ENCODE data around the gene TRDN.
"Not testable (repeated sequence)": the region's sequence is repeated elsewhere in the genome, so short reads cannot be mapped to it uniquely, and the experiment has no call there.

Gene TRDN

GRCh38 chr6:123309130-123309529 is 327.6 kb downstream of the TRDN start:
- H3K27ac ChIP-seq (ENCODE audit: low read depth, low read length), result no peak overlapping the region
- H3K9ac ChIP-seq (ENCODE audit: low read depth, low read length), result no peak overlapping the region
- no peaks in the 10 kb centered on the region for H3K4me1 ChIP-seq (ENCODE audit: control insufficient read depth, insufficient read depth, low read length)
- H3K36me3 ChIP-seq (ENCODE audit: control insufficient read depth, insufficient read depth, low read length), result no peaks in the 10 kb centered on the region
- no peak overlapping the region for H3K4me3 ChIP-seq (ENCODE audit: low read depth, low read length)
- H3K27me3 ChIP-seq (ENCODE audit: control insufficient read depth, insufficient read depth, low read length), result no peaks in the 10 kb centered on the region
- H3K9me3 ChIP-seq (ENCODE audit: control insufficient read depth, insufficient read depth, low read length), result no peaks in the 10 kb centered on the region

GRCh38 chr6:123306334-123306733 is 330.4 kb downstream of the TRDN start:
- H3K4me1 ChIP-seq (ENCODE audit: control insufficient read depth, insufficient read depth, low read length), result no peaks in the 10 kb centered on the region
- no peaks in the 10 kb centered on the region for H3K9me3 ChIP-seq (ENCODE audit: control insufficient read depth, insufficient read depth, low read length)
- no peak overlapping the region for H3K27ac ChIP-seq (ENCODE audit: low read depth, low read length)
- no peak overlapping the region for H3K4me3 ChIP-seq (ENCODE audit: low read depth, low read length)
- H3K9ac ChIP-seq (ENCODE audit: low read depth, low read length), result no peak overlapping the region
- H3K36me3 ChIP-seq (ENCODE audit: control insufficient read depth, insufficient read depth, low read length), result no peaks in the 10 kb centered on the region
- no peaks in the 10 kb centered on the region for H3K27me3 ChIP-seq (ENCODE audit: control insufficient read depth, insufficient read depth, low read length)

- H3K27ac ChIP-seq (ENCODE audit: low read depth, low read length), result no peak overlapping the region
- no peaks in the 10 kb centered on the region for H3K9me3 ChIP-seq (ENCODE audit: control insufficient read depth, insufficient read depth, low read length)
- no peaks in the 10 kb centered on the region for H3K4me1 ChIP-seq (ENCODE audit: control insufficient read depth, insufficient read depth, low read length)
- no peak overlapping the region for H3K4me3 ChIP-seq (ENCODE audit: low read depth, low read length)
- no peak overlapping the region for H3K9ac ChIP-seq (ENCODE audit: low read depth, low read length)
- H3K27me3 ChIP-seq (ENCODE audit: control insufficient read depth, insufficient read depth, low read length), result no peaks in the 10 kb centered on the region
- H3K36me3 ChIP-seq (ENCODE audit: control insufficient read depth, insufficient read depth, low read length), result no peaks in the 10 kb centered on the region
Measured at GRCh38 chr6:123295672-123296071, 341.1 kb downstream of the TRDN start.

- no peak overlapping the region for H3K27ac ChIP-seq (ENCODE audit: low read depth, low read length)
- H3K27me3 ChIP-seq (ENCODE audit: control insufficient read depth, insufficient read depth, low read length), result no peaks in the 10 kb centered on the region
- H3K9me3 ChIP-seq (ENCODE audit: control insufficient read depth, insufficient read depth, low read length), result no peaks in the 10 kb centered on the region
- no peak overlapping the region for H3K4me3 ChIP-seq (ENCODE audit: low read depth, low read length)
- H3K9ac ChIP-seq (ENCODE audit: low read depth, low read length), result no peak overlapping the region
- no peaks in the 10 kb centered on the region for H3K4me1 ChIP-seq (ENCODE audit: control insufficient read depth, insufficient read depth, low read length)
- H3K36me3 ChIP-seq (ENCODE audit: control insufficient read depth, insufficient read depth, low read length), result no peaks in the 10 kb centered on the region
Measured at GRCh38 chr6:123295181-123295580, 341.6 kb downstream of the TRDN start.

- Histone ChIP-seq H3K4me3 (ENCODE audit: low read depth, low read length) (no peak overlapping the region), H3K9me3 (ENCODE audit: control insufficient read depth, insufficient read depth, low read length) (no peaks in the 10 kb centered on the region; the same call in 1 of the 2 replicates), H3K27me3 (ENCODE audit: control insufficient read depth, insufficient read depth, low read length) (no peaks in the 10 kb centered on the region), H3K9ac (ENCODE audit: low read depth, low read length) (no peak overlapping the region), H3K4me1 (ENCODE audit: control insufficient read depth, insufficient read depth, low read length) (no peaks in the 10 kb centered on the region), H3K27ac (ENCODE audit: low read depth, low read length) (no peak overlapping the region), H3K36me3 (ENCODE audit: control insufficient read depth, insufficient read depth, low read length) (no peaks in the 10 kb centered on the region)
Measured at GRCh38 chr6:123288649-123289048, 348.1 kb downstream of the TRDN start.

GRCh38 chr6:123276546-123276980 is 360.2 kb downstream of the TRDN start:
- H3K4me3 ChIP-seq (ENCODE audit: low read depth, low read length), result no peak overlapping the region
- H3K27ac ChIP-seq (ENCODE audit: low read depth, low read length), result no peak overlapping the region
- no peaks in the 10 kb centered on the region for H3K27me3 ChIP-seq (ENCODE audit: control insufficient read depth, insufficient read depth, low read length)
- no peaks in the 10 kb centered on the region for H3K36me3 ChIP-seq (ENCODE audit: control insufficient read depth, insufficient read depth, low read length)
- no peak overlapping the region for H3K9ac ChIP-seq (ENCODE audit: low read depth, low read length)
- no peaks in the 10 kb centered on the region for H3K9me3 ChIP-seq (ENCODE audit: control insufficient read depth, insufficient read depth, low read length)
- peaks cover 5% of the 10 kb centered on the region; the same call in 1 of the 2 replicates for H3K4me1 ChIP-seq (ENCODE audit: control insufficient read depth, insufficient read depth, low read length)

- Histone ChIP-seq H3K9me3 (ENCODE audit: control insufficient read depth, insufficient read depth, low read length) (no peaks in the 10 kb centered on the region), H3K9ac (ENCODE audit: low read depth, low read length) (no peak overlapping the region), H3K36me3 (ENCODE audit: control insufficient read depth, insufficient read depth, low read length) (no peaks in the 10 kb centered on the region), H3K27ac (ENCODE audit: low read depth, low read length) (no peak overlapping the region), H3K27me3 (ENCODE audit: control insufficient read depth, insufficient read depth, low read length) (no peaks in the 10 kb centered on the region), H3K4me3 (ENCODE audit: low read depth, low read length) (no peak overlapping the region), H3K4me1 (ENCODE audit: control insufficient read depth, insufficient read depth, low read length) (no peaks in the 10 kb centered on the region)
Measured at GRCh38 chr6:123263981-123264380, 372.8 kb downstream of the TRDN start.

GRCh38 chr6:123240626-123241025 is 396.1 kb downstream of the TRDN start:
- no peak overlapping the region for H3K9ac ChIP-seq (ENCODE audit: low read depth, low read length)
- H3K36me3 ChIP-seq (ENCODE audit: control insufficient read depth, insufficient read depth, low read length), result no peaks in the 10 kb centered on the region
- no peak overlapping the region for H3K27ac ChIP-seq (ENCODE audit: low read depth, low read length)
- H3K27me3 ChIP-seq (ENCODE audit: control insufficient read depth, insufficient read depth, low read length), result no peaks in the 10 kb centered on the region
- no peaks in the 10 kb centered on the region for H3K9me3 ChIP-seq (ENCODE audit: control insufficient read depth, insufficient read depth, low read length)
- no peak overlapping the region for H3K4me3 ChIP-seq (ENCODE audit: low read depth, low read length)
- H3K4me1 ChIP-seq (ENCODE audit: control insufficient read depth, insufficient read depth, low read length), result no peaks in the 10 kb centered on the region

GRCh38 chr6:123233336-123233735 is 403.4 kb downstream of the TRDN start:
- Histone ChIP-seq H3K9ac (ENCODE audit: low read depth, low read length) (no peak overlapping the region), H3K36me3 (ENCODE audit: control insufficient read depth, insufficient read depth, low read length) (no peaks in the 10 kb centered on the region), H3K27ac (ENCODE audit: low read depth, low read length) (no peak overlapping the region), H3K4me1 (ENCODE audit: control insufficient read depth, insufficient read depth, low read length) (no peaks in the 10 kb centered on the region), H3K27me3 (ENCODE audit: control insufficient read depth, insufficient read depth, low read length) (no peaks in the 10 kb centered on the region), H3K9me3 (ENCODE audit: control insufficient read depth, insufficient read depth, low read length) (no peaks in the 10 kb centered on the region), H3K4me3 (ENCODE audit: low read depth, low read length) (no peak overlapping the region)

GRCh38 chr6:123227789-123228188 is 409.0 kb downstream of the TRDN start:
- H3K4me1 ChIP-seq (ENCODE audit: control insufficient read depth, insufficient read depth, low read length); H3K27ac ChIP-seq (ENCODE audit: low read depth, low read length); H3K4me3 ChIP-seq (ENCODE audit: low read depth, low read length); H3K27me3 ChIP-seq (ENCODE audit: control insufficient read depth, insufficient read depth, low read length); H3K9ac ChIP-seq (ENCODE audit: low read depth, low read length); H3K36me3 ChIP-seq (ENCODE audit: control insufficient read depth, insufficient read depth, low read length); H3K9me3 ChIP-seq (ENCODE audit: control insufficient read depth, insufficient read depth, low read length): not testable (repeated sequence)

- H3K9ac ChIP-seq (ENCODE audit: low read depth, low read length), result no peak overlapping the region
- H3K27ac ChIP-seq (ENCODE audit: low read depth, low read length), result no peak overlapping the region
Measured at GRCh38 chr6:123226398-123226797, 410.4 kb downstream of the TRDN start.

GRCh38 chr6:123224077-123224476 is 412.7 kb downstream of the TRDN start:
- H3K4me1 ChIP-seq (ENCODE audit: control insufficient read depth, insufficient read depth, low read length), result no peaks in the 10 kb centered on the region
- H3K36me3 ChIP-seq (ENCODE audit: control insufficient read depth, insufficient read depth, low read length), result no peaks in the 10 kb centered on the region
- H3K27ac ChIP-seq (ENCODE audit: low read depth, low read length), result no peak overlapping the region
- H3K9me3 ChIP-seq (ENCODE audit: control insufficient read depth, insufficient read depth, low read length), result no peaks in the 10 kb centered on the region
- no peak overlapping the region for H3K4me3 ChIP-seq (ENCODE audit: low read depth, low read length)
- H3K9ac ChIP-seq (ENCODE audit: low read depth, low read length), result no peak overlapping the region
- H3K27me3 ChIP-seq (ENCODE audit: control insufficient read depth, insufficient read depth, low read length), result no peaks in the 10 kb centered on the region

More at GRCh38 chr6:123226398-123226797, 410.4 kb downstream of the TRDN start:
- H3K4me3 ChIP-seq (ENCODE audit: low read depth, low read length), result no peak overlapping the region
- H3K9me3 ChIP-seq (ENCODE audit: control insufficient read depth, insufficient read depth, low read length), result no peaks in the 10 kb centered on the region
- no peaks in the 10 kb centered on the region for H3K27me3 ChIP-seq (ENCODE audit: control insufficient read depth, insufficient read depth, low read length)
- no peaks in the 10 kb centered on the region for H3K36me3 ChIP-seq (ENCODE audit: control insufficient read depth, insufficient read depth, low read length)
- no peaks in the 10 kb centered on the region for H3K4me1 ChIP-seq (ENCODE audit: control insufficient read depth, insufficient read depth, low read length)

All from HUES48 (cell line).